CD14-positive monocyte (primary cell): ENCODE data around the gene LRRN4CL. TPM values are rescaled to one million over a fixed set of nuclear protein-coding genes. Genes with fewer than 3 reads are reported as not detected.

ENCODE experiments used
- DNase-seq, 3 donors: peaks; one replicate each; pipeline ENCODE4 v3.0.0-alpha.2; 2011 to 2022
- H2AFZ ChIP-seq: 2 replicates; pipeline ENCODE4 v1.6.0; 2012; ENCODE audit warnings: mild to moderate bottlenecking, low read depth, low read length, inconsistent platforms; ENCODE audit not compliant: insufficient read depth, poor library complexity, severe bottlenecking
- H3K27ac ChIP-seq, 2 donors: 1 replicate in 1 of 2; 2 replicates in 1 of 2; pipeline ENCODE4 v1.5.1; 2012 to 2013; ENCODE audit warnings: low read length in 2 of 2, control low read depth in 1 of 2, inconsistent platforms in 1 of 2, low read depth in 1 of 2, mild to moderate bottlenecking in 1 of 2
- H3K27me3 ChIP-seq, 2 donors: one replicate each; pipeline versions ENCODE4 v1.6.0 to v1.6.1; 2011 to 2013; ENCODE audit warnings: low read length in 2 of 2; ENCODE audit not compliant: control insufficient read depth in 2 of 2, insufficient read depth in 2 of 2
- H3K36me3 ChIP-seq, 2 donors: replicated peaks in 1 of 2; 1 replicate in 1 of 2; 2 replicates in 1 of 2; pipeline versions ENCODE4 v1.5.1 to v1.6.1; 2012 to 2013; ENCODE audit warnings: low read length in 2 of 2, control low read depth in 1 of 2, inconsistent platforms in 1 of 2, mild to moderate bottlenecking in 1 of 2; ENCODE audit not compliant: insufficient read depth in 2 of 2, control insufficient read depth in 1 of 2
- H3K4me1 ChIP-seq, 2 donors: 1 replicate in 1 of 2; 2 replicates in 1 of 2; pipeline versions ENCODE4 v1.5.1 to v1.6.1; 2012 to 2013; ENCODE audit warnings: low read length in 2 of 2, control low read depth in 1 of 2, inconsistent platforms in 1 of 2, mild to moderate bottlenecking in 1 of 2, moderate library complexity in 1 of 2; ENCODE audit not compliant: insufficient read depth in 2 of 2, control insufficient read depth in 1 of 2
- H3K4me2 ChIP-seq: replicated peaks from 2 replicates; pipeline ENCODE3; 2012; ENCODE audit warnings: low read length, moderate library complexity, mild to moderate bottlenecking; ENCODE audit not compliant: poor library complexity, severe bottlenecking; ENCODE audit errors: extremely low read depth
- H3K4me3 ChIP-seq, 3 experiments: fragments of 200-600 bp in 1 of 3; sonication (generic) in 1 of 3; replicated peaks in 1 of 3; 1 replicate in 2 of 3; 2 replicates in 1 of 3; pipeline ENCODE4 v1.5.1; 2011 to 2013; ENCODE audit warnings: low read length in 3 of 3, mild to moderate bottlenecking in 3 of 3, control low read depth in 2 of 3, low read depth in 2 of 3, inconsistent platforms in 1 of 3, moderate library complexity in 1 of 3
- H3K79me2 ChIP-seq: 2 replicates; pipeline ENCODE4 v1.6.0; 2012; ENCODE audit warnings: mild to moderate bottlenecking, control low read depth, inconsistent platforms, low read length, moderate library complexity; ENCODE audit not compliant: insufficient read depth
- H3K9ac ChIP-seq: 2 replicates; pipeline ENCODE4 v1.6.0; 2017; ENCODE audit warnings: low read length, mild to moderate bottlenecking; ENCODE audit not compliant: insufficient read depth, poor library complexity, severe bottlenecking
- H3K9me3 ChIP-seq, 2 donors: replicated peaks in 1 of 2; 1 replicate in 1 of 2; 2 replicates in 1 of 2; pipeline versions ENCODE4 v1.5.1 to v1.6.1; 2012 to 2013; ENCODE audit warnings: low read length in 2 of 2, control low read depth in 1 of 2; ENCODE audit not compliant: control insufficient read depth in 1 of 2, insufficient read depth in 1 of 2
- H4K20me1 ChIP-seq: 2 replicates; pipeline ENCODE4 v1.6.0; 2012; ENCODE audit warnings: mild to moderate bottlenecking, low read length, control low read depth, moderate library complexity; ENCODE audit not compliant: insufficient read depth
- H3K27ac Mint-ChIP-seq, 7 donors: one replicate each; pipeline ENCODE4 v1.8.0; 2020; ENCODE audit warnings: mild to moderate bottlenecking in 7 of 7, mixed read lengths in 7 of 7, moderate library complexity in 6 of 7, inconsistent platforms in 2 of 7
- H3K27me3 Mint-ChIP-seq, 3 donors: one replicate each; pipeline ENCODE4 v1.8.0; 2021 to 2022; ENCODE audit warnings: low read depth in 3 of 3, mild to moderate bottlenecking in 3 of 3, mixed read lengths in 3 of 3, moderate library complexity in 3 of 3, inconsistent platforms in 1 of 3
- H3K36me3 Mint-ChIP-seq, 2 donors: one replicate each; pipeline ENCODE4 v1.8.0; 2020; ENCODE audit warnings: mixed read lengths in 2 of 2, inconsistent platforms in 1 of 2, mild to moderate bottlenecking in 1 of 2
- H3K4me1 Mint-ChIP-seq: one replicate; pipeline ENCODE4 v1.8.0; 2020; ENCODE audit warnings: mild to moderate bottlenecking, mixed read lengths
- H3K4me3 Mint-ChIP-seq, 2 donors: one replicate each; pipeline ENCODE4 v1.8.0; 2020; ENCODE audit warnings: mild to moderate bottlenecking in 2 of 2, mixed read lengths in 2 of 2, moderate library complexity in 1 of 2
- H3K9me3 Mint-ChIP-seq, 7 donors: one replicate each; pipeline ENCODE4 v1.8.0; 2020 to 2022; ENCODE audit warnings: mixed read lengths in 7 of 7, mild to moderate bottlenecking in 6 of 7, moderate library complexity in 6 of 7, inconsistent platforms in 2 of 7
- CTCF ChIP-seq: fragments of 200-600 bp; IDR thresholded peaks from one replicate; pipeline ENCODE4 v1.8.0; 2022; ENCODE audit warnings: antibody characterized with exemption, mild to moderate bottlenecking
- WGBS: methylation state at CpG from one replicate; pipeline ENCODE4 v1.1.5; 2013; ENCODE audit warnings: missing lambda C conversion rate; ENCODE audit not compliant: insufficient coverage; 5-methylcytosine and 5-hydroxymethylcytosine counted together
- intact Hi-C, 2 donors: fragments of 100-400 bp; cut with micrococcal nuclease; formaldehyde crosslinking; loops; one replicate each; pipeline versions ENCODE4 v1.15.0 to v1.15.1; 2023
- polyA plus RNA-seq, 3 donors: library from polyadenylated mRNA; depleted of rRNA in 1 of 3; unstranded in 2 of 3; stranded (reverse) in 1 of 3; fragments of 300-500 nt in 2 of 3; fragments of >200 nt in 1 of 3; fragmentation: Illumina TruSeq in 2 of 3; gene quantifications; 1 replicate in 2 of 3; 2 replicates in 1 of 3; pipeline ENCODE4 v1.2.3, GENCODE V29; 2012 to 2021

The LRRN4CL gene
- polyA plus RNA-seq, 3 donors: not detected

- Histone ChIP-seq H3K9me3 (no peaks in the 10 kb centered on the region), H3K4me1 (peaks cover 29 to 32% of the 10 kb centered on the region in 2 donors), H3K79me2 (peaks cover 58% of the 10 kb centered on the region), H3K27ac (peak overlapping the region; percentile 50 to 86), H2AFZ (peak overlapping the region; percentile 95), H3K9ac (peak overlapping the region; percentile 78), H3K4me3 (peak overlapping the region; percentile 70 to 99 (median 99)), H4K20me1 (peaks cover 18% of the 10 kb centered on the region), H3K4me2 (peak overlapping the region; percentile 90), H3K27me3 (no peaks in the 10 kb centered on the region), H3K36me3 (peaks cover 10 to 27% of the 10 kb centered on the region in 2 donors)
- Mint-ChIP-seq H3K36me3 (peaks cover 14 to 33% of the 10 kb centered on the region in 2 donors), H3K27me3 (no peaks in the 10 kb centered on the region), H3K9me3 (no peaks in the 10 kb centered on the region), H3K4me3 (peak overlapping the region; percentile 92 to 97), H3K27ac (peak overlapping the region; percentile 80 to 94 (median 92)), H3K4me1 (peaks cover 47% of the 10 kb centered on the region)
- intact Hi-C loops: loop anchor here in 1 of 2 donors (2.0 kb wide), 1 partner anchor 13 kb away; the partner anchor contains the start of gene UBXN1
- no peak for TF ChIP-seq CTCF
- 10% methylated on average over 39 of the region's 39 CpGs for WGBS
- DNase-seq: peak in 2 of 3 donors; percentile 30 to 43
Measured at GRCh38 chr11:62665599-62666258, 23.6 kb downstream of the LRRN4CL start.

DNA sequence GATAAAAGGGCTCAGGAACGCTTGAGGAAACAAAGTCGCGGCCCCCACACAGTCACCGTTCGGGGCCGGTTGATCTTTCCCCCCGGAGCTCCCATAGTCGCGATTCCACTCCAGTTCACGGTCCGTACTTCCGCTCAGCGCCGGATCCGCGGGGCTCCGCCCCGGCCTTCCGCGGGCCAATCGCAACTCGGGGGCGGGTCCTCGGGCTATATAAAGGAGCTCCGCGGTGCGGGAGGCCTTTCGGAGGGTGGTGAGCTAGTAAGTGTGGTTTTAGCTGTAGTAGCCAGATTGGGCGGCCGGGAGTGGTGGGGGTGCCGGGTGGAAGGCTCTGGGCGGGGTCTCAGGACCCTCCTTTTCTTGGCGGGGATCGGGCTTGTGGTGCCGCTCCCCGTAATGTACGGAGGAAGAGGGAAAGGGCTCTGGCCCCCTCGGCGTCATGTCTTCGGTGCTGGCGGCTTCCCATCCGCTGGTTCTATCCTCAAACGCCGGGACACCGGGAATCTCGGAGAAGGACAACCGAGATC lies 24.2 kb downstream of the LRRN4CL start, which contains the start of the genes C11orf98 and CSKMT:
Gene C11orf98 (minus strand): TSS at position 136 of the 524 bp plus-strand sequence. CDS start 41 bp downstream, at position 95.
Gene CSKMT (plus strand): TSS at position 238 of the 524 bp plus-strand sequence. CDS start 568 bp downstream, outside the sequence.
- H3K27me3 ChIP-seq: no peaks in the 10 kb centered on the region
- peaks cover 18% of the 10 kb centered on the region for H4K20me1 ChIP-seq
- intact Hi-C loops: loop anchor here in 1 of 2 donors (2.0 kb wide), 1 partner anchor 14 kb away; the partner anchor contains the start of gene UBXN1
- peak within 1 kb of the TSS; percentile 90 for H3K4me2 ChIP-seq
- peak within 1 kb of the TSS; percentile 92 to 97 for H3K4me3 Mint-ChIP-seq
- peak within 1 kb of the TSS; percentile 70 to 99 (median 99) for H3K4me3 ChIP-seq
- H3K27me3 Mint-ChIP-seq: no peaks in the 10 kb centered on the region
- peaks cover 53% of the 10 kb centered on the region for H3K79me2 ChIP-seq
- H3K9me3 Mint-ChIP-seq: no peaks in the 10 kb centered on the region
- peak within 1 kb of the TSS; percentile 66 to 86 for H3K27ac ChIP-seq
- peak; percentile 87 to 89 (median 89) for DNase-seq
- peak within 1 kb of the TSS; percentile 80 to 94 (median 93) for H3K27ac Mint-ChIP-seq
- H2AFZ ChIP-seq: peak within 1 kb of the TSS; percentile 95
- H3K36me3 Mint-ChIP-seq: peaks cover 14 to 36% of the 10 kb centered on the region in 2 donors
- peaks cover 42% of the 10 kb centered on the region for H3K4me1 Mint-ChIP-seq
- H3K36me3 ChIP-seq: peaks cover 10 to 27% of the 10 kb centered on the region in 2 donors
- H3K9ac ChIP-seq: peak within 1 kb of the TSS; percentile 78
- H3K9me3 ChIP-seq: no peaks in the 10 kb centered on the region
- no peak for TF ChIP-seq CTCF
- peaks cover 24 to 28% of the 10 kb centered on the region in 2 donors for H3K4me1 ChIP-seq
- under 1% methylated on average over 46 of the region's 47 CpGs for WGBS
